Panc1 (cell line): ENCODE data around the gene GREB1L. TPM values are rescaled to one million over a fixed set of nuclear protein-coding genes. Genes with fewer than 3 reads are reported as not detected.

Source experiments
- ATAC-seq: fragments of 200-7000 bp; cut with Tn5 transposase; 2 replicates; pipeline ENCODE4 v1.9.1; 2020; ENCODE audit warnings: mild to moderate bottlenecking, moderate library complexity
- BruUV-seq: library from RNA; stranded (reverse); fragments of 400-500 nt; replicated peaks from 2 replicates; lab custom pipeline; 2021; lab: Mats Ljungman, UMichigan
- CTCF ChIA-PET: fragments of 300-600 bp; sonication (Branson Sonifier 250); formaldehyde crosslinking; loops from one replicate; lab custom pipeline; 2022; ENCODE audit warnings: antibody characterized with exemption; lab: Charles Lee
- POLR2A ChIA-PET: fragments of 300-600 bp; sonication (Branson Sonifier 250); formaldehyde crosslinking; loops from one replicate; lab custom pipeline; 2022; ENCODE audit warnings: antibody characterized with exemption; lab: Charles Lee
- DNase-seq: peaks from one replicate; pipeline ENCODE4 v3.0.0-alpha.2; 2010; ENCODE audit warnings: low read depth, low spot score
- H3K27ac ChIP-seq: 2 replicates; pipeline ENCODE4 v1.5.1; 2011; ENCODE audit warnings: mild to moderate bottlenecking, low read length, inconsistent platforms
- H3K27me3 ChIP-seq: fragments of 200-500 bp; sonication (Bioruptor generic); 2 replicates; pipeline ENCODE4 v1.6.0; 2014; ENCODE audit warnings: low read length, inconsistent platforms; ENCODE audit not compliant: control insufficient read depth, insufficient read depth
- H3K36me3 ChIP-seq: fragments of 200-500 bp; sonication (Bioruptor generic); 2 replicates; pipeline ENCODE4 v1.5.1; 2014; ENCODE audit warnings: inconsistent platforms, mild to moderate bottlenecking, low read length, moderate library complexity; ENCODE audit not compliant: control insufficient read depth, insufficient read depth
- H3K4me1 ChIP-seq: 2 replicates; pipeline ENCODE4 v1.5.1; 2011; ENCODE audit warnings: inconsistent platforms, mild to moderate bottlenecking, low read length, moderate library complexity; ENCODE audit not compliant: control insufficient read depth, insufficient read depth
- H3K4me3 ChIP-seq, 2 experiments: 2 replicates each; pipeline ENCODE4 v1.5.1; 2011 to 2012; ENCODE audit warnings: low read depth in 2 of 2, low read length in 2 of 2, mild to moderate bottlenecking in 2 of 2, inconsistent platforms in 1 of 2, moderate library complexity in 1 of 2
- H3K9me3 ChIP-seq: fragments of 200-500 bp; sonication (Bioruptor generic); 2 replicates; pipeline ENCODE4 v1.5.1; 2014; ENCODE audit warnings: low read depth, mild to moderate bottlenecking, inconsistent platforms, low read length, moderate library complexity; ENCODE audit not compliant: control insufficient read depth, insufficient read depth
- CTCF ChIP-seq: fragments of 450-650 bp; IDR thresholded peaks from 2 replicates; pipeline ENCODE4 v1.5.1; 2017; ENCODE audit warnings: mild to moderate bottlenecking
- POLR2AphosphoS5 ChIP-seq: IDR thresholded peaks from 2 replicates; pipeline ENCODE4 v1.6.1; 2012; ENCODE audit warnings: mild to moderate bottlenecking, low read depth, low read length, moderate library complexity
- REST ChIP-seq, 2 experiments: IDR thresholded peaks; 2 replicates each; pipeline ENCODE4 v1.6.1; 2011 to 2012; ENCODE audit warnings: low read depth in 2 of 2, control low read depth in 1 of 2, low read length in 1 of 2, mild to moderate bottlenecking in 1 of 2, moderate library complexity in 1 of 2; ENCODE audit not compliant: insufficient read depth in 1 of 2
- SIN3A ChIP-seq: IDR thresholded peaks from 2 replicates; pipeline ENCODE4 v1.6.1; 2012; ENCODE audit warnings: low read depth, mild to moderate bottlenecking, low read length, moderate library complexity, borderline replicate concordance; ENCODE audit not compliant: insufficient read depth
- TCF7L2 ChIP-seq: IDR thresholded peaks from 2 replicates; pipeline ENCODE4 v1.6.1; 2011; ENCODE audit warnings: mild to moderate bottlenecking, low read depth, low read length, inconsistent platforms
- in situ Hi-C: cut with HindIII; loops from 2 replicates; pipeline ENCODE4 v1.10.0; 2016; ENCODE audit warnings: low sequenced_read_pairs, low pct_unique_long_range_greater_than_20kb
- intact Hi-C: fragments of 100-400 bp; cut with micrococcal nuclease; formaldehyde crosslinking; loops from one replicate; pipeline ENCODE4 v1.10.0; 2022; ENCODE audit not compliant: unreplicated experiment
- total RNA-seq: library from RNA; stranded (reverse); gene quantifications from one replicate; pipeline ENCODE4 v1.2.1, GENCODE V29; 2021; ENCODE audit not compliant: unreplicated experiment

Gene GREB1L
- total RNA-seq, 1 experiment from 2014 or later, result 11.0 TPM

DNA sequence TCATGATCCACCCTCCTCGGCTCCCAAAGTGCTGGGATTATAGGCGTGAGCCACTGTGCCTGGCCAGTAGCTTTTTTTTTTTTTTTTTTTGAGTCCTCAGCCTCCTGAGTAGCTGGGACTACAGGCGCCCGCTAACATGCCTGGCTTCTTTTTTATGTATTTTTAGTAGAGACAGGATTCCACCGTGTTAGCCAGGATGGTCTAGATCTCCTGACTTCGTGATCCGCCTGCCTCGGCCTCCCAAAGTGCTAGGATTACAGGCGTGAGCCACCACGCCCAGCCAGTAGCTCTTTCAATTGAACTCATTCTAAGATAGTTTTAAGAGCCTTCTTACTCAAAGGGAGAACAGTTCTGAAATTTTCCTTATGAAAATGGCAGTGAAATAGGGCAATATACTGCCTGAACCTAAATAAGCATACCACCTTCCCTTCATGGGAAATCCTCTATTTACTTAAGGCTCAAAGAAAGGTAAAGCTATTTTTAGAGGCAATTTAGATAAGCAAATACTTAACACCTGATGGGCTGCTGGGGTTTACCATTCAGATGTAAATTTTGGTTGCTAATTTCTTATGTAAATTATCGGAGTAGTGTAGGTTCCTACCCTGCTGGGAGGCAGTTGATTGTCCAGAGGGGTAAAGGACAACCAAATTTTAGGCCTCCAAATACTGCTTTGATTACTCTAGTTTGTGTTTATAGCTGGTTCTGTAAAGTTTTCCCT is 144.7 kb downstream of the GREB1L start:
- intact Hi-C loops, result no loop called here
- H3K36me3 ChIP-seq, result no peaks in the 10 kb centered on the region
- ATAC-seq (no peak), DNase-seq (no peak)
- H3K4me3 ChIP-seq, result no peak overlapping the region
- in situ Hi-C loops, result no loop called here
- TF ChIP-seq REST (IDR thresholded peaks at IDR 0.05; ENCODE audit: insufficient read depth in 1 of 2, low read depth in 2 of 2, low read length in 1 of 2), result no peak
- no peak for TF ChIP-seq TCF7L2
- no peak for TF ChIP-seq SIN3A
- no peak for TF ChIP-seq POLR2AphosphoS5
- no peak for TF ChIP-seq CTCF
- no peak overlapping the region for H3K27ac ChIP-seq
- POLR2A ChIA-PET, result no interaction called here
- no peaks in the 10 kb centered on the region; the same call in 1 of the 2 replicates for H3K4me1 ChIP-seq
- no TSS peak for BruUV-seq
- CTCF ChIA-PET, result no interaction called here
- H3K9me3 ChIP-seq, result no peaks in the 10 kb centered on the region
- H3K27me3 ChIP-seq, result no peaks in the 10 kb centered on the region

GRCh38 chr18:21387886-21388285 is 145.9 kb downstream of the GREB1L start:
- Histone ChIP-seq H3K27me3 (no peaks in the 10 kb centered on the region), H3K4me3 (no peak overlapping the region), H3K27ac (no peak overlapping the region), H3K9me3 (no peaks in the 10 kb centered on the region), H3K36me3 (no peaks in the 10 kb centered on the region), H3K4me1 (no peaks in the 10 kb centered on the region; the same call in 1 of the 2 replicates)
- in situ Hi-C loops (no loop called here), intact Hi-C loops (no loop called here)
- DNase-seq (no peak), ATAC-seq (no peak)
- ChIA-PET CTCF (no interaction called here), POLR2A (no interaction called here)
- no TSS peak for BruUV-seq
- TF ChIP-seq REST (IDR thresholded peaks at IDR 0.05; ENCODE audit: insufficient read depth in 1 of 2, low read depth in 2 of 2, low read length in 1 of 2) (no peak), SIN3A (no peak), TCF7L2 (no peak), CTCF (no peak), POLR2AphosphoS5 (no peak)
